A375 (cell line): ENCODE data around the gene SUFU. TPM values are rescaled to one million over a fixed set of nuclear protein-coding genes. Genes with fewer than 3 reads are reported as not detected.

Experiments used
- small RNA-seq: library from RNA; depleted of rRNA; stranded (forward); fragments of <200 nt; gene quantifications from one replicate; pipeline ENCODE3, GENCODE V24; 2014
- total RNA-seq: library from RNA; depleted of rRNA; stranded (reverse); fragments of >200 nt; shearing (Covaris generic); gene quantifications from 2 replicates; pipeline ENCODE4 v1.2.3, GENCODE V29; 2014; rRNA removed

SUFU gene
- 7.4 and 7.5 TPM in 2 replicates for total RNA-seq

GRCh38 chr10:102503264-102504178 lies at the start of gene SUFU:
Gene SUFU (plus strand): TSS chr10:102503972. CDS start chr10:102504153, 181 bp downstream.

DNA sequence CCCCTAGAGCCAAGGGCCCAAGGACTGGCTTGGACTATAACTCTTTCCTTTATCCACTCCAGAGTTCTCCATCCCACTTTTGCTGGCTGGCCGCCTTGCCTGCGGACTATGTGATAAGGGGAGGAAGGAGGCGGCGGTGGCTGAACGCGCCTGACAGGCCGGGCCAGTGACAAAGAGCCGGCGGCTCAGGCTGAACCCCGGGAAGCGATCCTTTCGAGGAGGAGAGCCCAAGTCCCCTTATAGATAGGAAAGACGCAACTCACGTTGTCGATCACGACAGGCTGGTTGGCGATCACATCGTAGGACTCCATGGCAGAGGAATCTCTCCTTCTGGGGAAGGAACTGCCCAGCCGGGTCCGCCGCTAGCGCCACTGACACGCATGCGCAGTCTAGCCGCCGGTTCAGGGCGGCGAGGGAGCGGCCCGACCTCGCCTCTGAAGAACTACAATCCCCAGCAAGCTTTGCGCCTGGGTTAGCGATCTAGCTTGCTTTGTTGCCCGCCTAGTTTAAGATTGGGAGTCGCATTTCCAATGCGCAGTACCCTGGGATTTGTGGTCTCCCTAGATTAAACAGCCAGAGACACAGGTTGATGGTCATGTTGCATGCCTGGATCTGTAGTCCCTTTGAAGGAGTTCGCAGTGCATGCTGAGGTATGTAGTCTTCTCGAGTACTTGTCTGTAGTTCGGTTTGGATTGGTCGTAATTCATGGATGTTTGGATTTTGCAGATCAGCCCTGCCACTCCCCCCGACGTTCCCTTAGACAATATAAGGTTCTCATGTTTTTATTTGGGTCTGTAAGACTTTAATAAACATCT lies 1.2 kb upstream of the SUFU start, which contains the start of gene ACTR1A:
ACTR1A (minus strand) TSS at position 376 of the 815 bp plus-strand sequence; CDS start at position 311, 65 bp downstream.

DNA sequence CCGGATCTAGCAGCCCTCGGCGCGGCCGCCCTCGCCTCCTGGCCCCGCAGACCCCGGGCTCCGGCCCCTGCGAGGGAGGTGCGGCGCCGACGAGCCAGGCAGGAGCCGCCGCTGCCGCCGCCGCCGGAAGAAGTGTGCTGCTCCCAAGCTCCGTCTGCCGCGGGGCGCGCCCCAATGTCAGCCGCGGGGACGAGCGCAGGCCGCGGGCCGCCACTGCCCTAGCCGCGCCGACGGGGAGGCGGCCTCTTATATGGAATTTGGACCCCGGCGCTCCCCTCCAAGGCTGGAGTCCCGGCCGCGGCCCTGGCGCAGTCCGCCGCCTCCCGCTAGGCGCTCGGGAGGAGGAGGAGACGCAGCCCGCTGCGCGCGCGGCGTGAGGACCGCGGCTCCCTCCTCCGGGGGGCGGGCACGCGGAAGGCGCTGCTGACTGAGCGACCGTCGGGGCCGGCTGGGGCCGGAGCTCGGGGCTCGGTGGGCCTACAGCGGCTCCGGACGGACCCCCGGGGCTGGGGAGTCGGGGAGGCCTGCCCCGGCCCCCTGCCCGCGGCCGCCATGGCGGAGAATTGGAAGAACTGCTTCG lies 140.4 kb downstream of the SUFU start, which contains the start of gene TRIM8:
TRIM8 (plus strand) TSS at position 414 of the 580 bp plus-strand sequence; CDS start at position 553, 139 bp downstream.

Small RNA genes lying within 50 kb of the gene (small RNA-seq; reads per million reads assigned to genes)
- not detected for gene RNU6-43P

Other genes with a start within 250 kb of the SUFU start
- gene NFKB2, start 108.3 kb upstream of the SUFU start, total RNA-seq = 61.8 and 73.7 TPM in 2 replicates
- gene PSD, start 85.2 kb upstream of the SUFU start, total RNA-seq = 0.11 and 1.0 TPM in 2 replicates
- 16.8 and 25.4 TPM in 2 replicates for gene FBXL15, start 83.1 kb upstream of the SUFU start, total RNA-seq
- 64.5 and 81.4 TPM in 2 replicates for gene CUEDC2, start 71.4 kb upstream of the SUFU start, total RNA-seq
- gene C10orf95, start 52.4 kb upstream of the SUFU start, total RNA-seq = 0.11 and 0.34 TPM in 2 replicates
- 70.9 and 76.0 TPM in 2 replicates for gene ACTR1A, start 1.3 kb upstream of the SUFU start, total RNA-seq
- 76.5 and 87.1 TPM in 2 replicates for gene TRIM8, start 140.5 kb downstream of the SUFU start, total RNA-seq
- gene ARL3, start 210.4 kb downstream of the SUFU start, total RNA-seq = 8.1 and 8.3 TPM in 2 replicates
- 7.7 and 13.6 TPM in 2 replicates for gene SFXN2, start 210.7 kb downstream of the SUFU start, total RNA-seq
- gene WBP1L, start 240.0 kb downstream of the SUFU start, total RNA-seq = 13.2 and 16.1 TPM in 2 replicates